GM18508 (cell line): ENCODE measurements around the gene CASP8.
"Not testable (repeated sequence)": the region's sequence is repeated elsewhere in the genome, so short reads cannot be mapped to it uniquely, and the experiment has no call there.

Experiments used
- ATAC-seq: cut with Tn5 transposase; IDR thresholded peaks from one replicate; pipeline ENCODE4 v1.9.1; 2021; ENCODE audit warnings: moderate number of reproducible peaks; ENCODE audit not compliant: insufficient read depth, unreplicated experiment

Gene CASP8

DNA sequence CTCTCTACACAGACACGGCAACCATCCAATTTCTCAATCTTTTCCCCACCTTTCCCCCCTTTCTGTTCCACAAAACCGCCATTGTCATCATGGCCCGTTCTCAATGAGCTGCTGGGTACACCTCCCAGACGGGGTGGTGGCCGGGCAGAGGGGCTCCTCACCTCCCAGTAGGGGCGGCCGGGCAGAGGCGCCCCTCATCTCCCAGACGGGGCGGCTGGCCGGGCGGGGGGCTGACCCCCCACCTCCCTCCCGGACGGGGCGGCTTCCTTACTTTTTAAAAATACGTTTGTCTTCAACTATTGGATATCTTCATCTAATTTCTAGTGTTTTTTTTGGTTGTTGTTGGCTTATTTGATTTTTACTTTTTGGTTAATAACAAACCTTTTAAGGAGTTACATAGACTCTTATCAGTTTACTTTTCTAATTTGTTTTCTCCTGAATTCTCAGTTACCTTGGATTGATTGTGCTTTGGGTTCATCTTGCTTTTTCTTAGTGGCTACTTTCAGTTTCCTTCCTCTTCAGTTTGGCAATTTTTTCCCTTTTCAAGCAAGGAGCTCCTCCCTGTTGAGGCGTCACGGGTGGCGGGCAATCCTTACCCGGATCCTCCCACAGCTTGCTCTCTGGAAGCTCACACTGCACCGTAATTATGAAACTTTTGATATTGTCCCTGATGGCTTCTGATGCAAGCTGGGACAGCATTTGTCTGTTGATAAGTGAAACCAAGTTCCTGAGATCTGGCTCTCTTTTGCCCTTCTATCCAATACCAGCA is 21.0 kb upstream of the CASP8 start:
- not testable (repeated sequence) for ATAC-seq

DNA sequence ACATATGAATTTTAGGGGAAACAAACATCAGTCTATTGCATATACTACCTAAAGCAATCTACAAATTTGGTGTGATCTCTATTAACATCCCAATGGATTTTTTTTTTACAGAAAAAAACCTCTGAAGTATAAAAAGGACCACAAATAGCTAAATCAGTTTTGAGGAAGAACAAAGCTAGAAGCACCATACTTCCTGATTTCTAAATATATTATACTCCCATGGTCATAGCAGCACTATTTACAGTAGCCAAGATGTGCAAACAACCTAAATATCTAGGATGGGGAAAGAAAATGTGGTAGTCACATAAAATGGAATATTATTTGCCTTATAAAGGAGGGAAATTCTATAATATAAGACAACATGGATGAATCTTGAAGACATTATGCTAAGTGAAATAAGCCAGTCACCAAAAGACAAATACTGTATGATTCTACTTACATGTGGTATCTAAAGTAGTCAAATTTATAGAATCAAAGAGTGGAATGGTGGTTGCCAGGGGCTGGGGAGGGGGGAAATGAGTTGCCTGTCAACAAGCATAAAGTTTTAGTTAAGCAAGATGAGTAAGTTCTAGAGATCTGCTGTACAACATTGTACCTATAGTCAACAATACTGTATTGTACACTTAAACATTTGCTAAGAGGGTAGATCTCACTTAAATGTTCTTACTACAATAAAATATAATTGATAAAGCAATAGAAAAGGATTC is 17.6 kb upstream of the CASP8 start:
- no peak for ATAC-seq

DNA sequence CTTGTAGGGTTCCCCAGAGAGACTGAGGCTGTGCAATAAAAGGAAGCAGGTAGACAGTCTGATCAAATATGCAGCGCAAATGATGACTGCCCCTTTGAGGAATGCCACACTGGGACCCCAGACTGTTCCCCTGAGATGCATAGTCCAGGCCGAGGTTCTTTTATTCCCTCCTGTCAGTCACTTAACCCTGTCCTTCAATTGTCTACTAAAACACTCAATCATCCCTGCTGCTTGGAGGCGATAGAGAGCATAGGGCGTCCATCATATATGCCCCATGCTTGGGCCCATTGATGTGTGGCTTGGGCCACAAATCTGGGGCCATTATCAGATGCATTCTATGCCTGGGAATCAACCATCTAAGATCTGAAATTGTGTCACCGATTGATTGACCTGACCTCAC is 15.5 kb upstream of the CASP8 start:
- no peak for ATAC-seq

DNA sequence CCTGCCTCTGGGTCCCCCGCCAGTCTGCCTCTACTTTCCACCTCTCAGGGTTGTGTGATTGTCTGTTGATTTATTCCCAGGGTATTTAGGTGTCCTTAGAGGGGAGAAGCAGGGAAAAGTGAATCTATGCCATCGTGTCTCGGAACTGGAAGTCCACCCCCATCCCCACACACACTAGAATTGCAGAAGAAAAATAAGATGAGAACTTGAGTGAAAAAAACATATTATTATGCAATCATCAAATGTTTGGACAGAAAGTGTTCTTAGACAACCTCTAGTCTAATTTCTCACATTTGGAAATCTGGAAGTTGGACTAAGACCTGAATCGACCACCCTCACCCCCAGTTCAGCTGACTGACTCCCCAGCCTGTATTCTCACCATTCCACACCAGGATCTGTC is 14.1 kb upstream of the CASP8 start:
- no peak for ATAC-seq

DNA sequence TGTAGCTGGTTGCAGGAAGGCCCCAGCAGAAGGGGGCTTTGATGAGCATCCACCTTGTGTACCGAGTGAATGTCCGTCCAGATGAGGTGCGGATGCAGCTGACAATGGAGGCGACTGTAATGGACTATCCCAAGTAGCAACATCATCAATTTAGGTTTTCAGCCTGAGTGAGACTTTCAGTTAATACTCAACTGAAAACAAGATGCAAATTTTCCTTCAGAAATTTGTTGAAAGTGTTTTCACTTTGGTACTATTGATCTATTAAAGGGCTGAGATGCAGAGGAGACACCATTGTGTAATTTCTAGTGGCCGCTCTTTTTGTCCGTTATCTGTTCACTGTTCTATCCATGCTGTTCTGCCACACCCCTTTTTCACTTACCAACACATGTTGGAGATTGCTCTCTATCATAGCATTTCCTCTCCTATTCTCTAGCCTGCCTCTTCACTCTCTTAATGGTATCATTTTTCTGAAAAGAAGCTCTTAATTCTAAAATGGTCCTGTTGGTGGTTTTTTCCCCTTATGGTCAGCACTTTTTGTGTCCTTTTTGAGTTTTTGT is 12.0 kb upstream of the CASP8 start:
- no peak for ATAC-seq

DNA sequence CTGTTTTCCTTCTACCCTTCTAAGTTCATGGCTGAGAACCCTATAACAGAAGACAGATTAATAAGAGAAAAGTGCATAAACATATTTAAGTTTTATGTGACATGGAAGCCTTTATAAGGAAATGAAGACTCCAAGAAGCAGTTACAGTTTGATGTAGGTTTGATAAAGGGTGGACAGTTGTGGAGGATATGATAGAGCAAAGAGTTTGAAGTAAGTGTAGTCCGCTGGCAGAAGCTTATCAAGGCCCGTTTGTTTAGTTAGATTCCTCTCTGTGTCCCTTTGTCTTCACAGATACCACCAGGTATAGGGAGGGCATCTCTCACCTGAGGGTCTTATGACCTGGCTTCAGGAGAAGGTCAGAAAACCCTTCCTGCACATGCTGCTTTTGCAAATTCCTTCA is 10.4 kb upstream of the CASP8 start:
- no peak for ATAC-seq

DNA sequence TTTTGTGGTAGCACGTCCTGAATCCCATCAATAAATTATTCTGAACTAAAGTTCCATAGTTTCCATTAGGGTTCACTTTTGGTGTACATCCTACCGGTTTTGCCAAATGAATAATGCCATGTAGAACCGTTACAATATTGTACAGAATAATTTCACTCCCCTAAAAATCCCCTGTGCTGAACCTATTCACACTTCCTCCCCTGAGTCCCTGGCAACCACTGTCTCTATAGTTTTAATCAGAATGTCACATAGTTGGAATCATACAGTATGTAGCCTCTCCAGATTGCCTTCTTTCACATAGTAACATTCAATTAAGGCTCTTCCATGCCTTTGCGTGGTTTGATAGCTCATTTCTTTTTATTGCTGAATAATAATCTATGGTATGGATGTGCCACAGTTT is 9.6 kb upstream of the CASP8 start:
- no peak for ATAC-seq

DNA sequence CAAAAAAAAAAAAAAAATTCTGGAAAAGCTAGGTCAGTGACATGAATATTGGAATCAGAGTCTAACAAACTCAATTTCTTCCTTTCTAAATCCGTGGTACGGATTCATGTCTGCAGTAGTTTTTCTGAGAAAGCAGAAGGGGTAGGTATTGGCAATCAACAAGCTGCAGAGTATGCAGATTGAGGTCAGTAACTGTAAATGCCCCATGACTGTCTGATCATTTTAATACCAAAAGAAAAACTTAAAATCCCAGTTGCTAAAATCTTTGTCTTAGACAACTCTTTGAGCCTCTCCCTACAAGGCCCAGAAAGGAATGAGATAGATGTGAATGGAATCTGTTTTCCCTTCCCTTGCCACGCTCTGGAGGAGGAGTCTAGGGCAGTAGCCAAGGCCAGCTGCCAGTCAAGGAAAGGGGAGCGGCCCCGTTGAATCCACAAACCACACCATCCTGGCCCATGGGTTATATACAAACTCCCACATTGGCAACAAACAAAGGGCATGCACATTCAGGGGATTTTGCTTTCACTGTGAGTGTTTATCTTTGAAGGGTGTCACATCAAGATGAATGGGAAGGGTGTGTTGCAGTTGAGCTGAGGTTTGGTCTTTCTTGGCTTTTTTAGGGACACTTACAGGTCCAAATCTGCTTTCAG is 6.1 kb upstream of the CASP8 start:
- ATAC-seq = no peak

DNA sequence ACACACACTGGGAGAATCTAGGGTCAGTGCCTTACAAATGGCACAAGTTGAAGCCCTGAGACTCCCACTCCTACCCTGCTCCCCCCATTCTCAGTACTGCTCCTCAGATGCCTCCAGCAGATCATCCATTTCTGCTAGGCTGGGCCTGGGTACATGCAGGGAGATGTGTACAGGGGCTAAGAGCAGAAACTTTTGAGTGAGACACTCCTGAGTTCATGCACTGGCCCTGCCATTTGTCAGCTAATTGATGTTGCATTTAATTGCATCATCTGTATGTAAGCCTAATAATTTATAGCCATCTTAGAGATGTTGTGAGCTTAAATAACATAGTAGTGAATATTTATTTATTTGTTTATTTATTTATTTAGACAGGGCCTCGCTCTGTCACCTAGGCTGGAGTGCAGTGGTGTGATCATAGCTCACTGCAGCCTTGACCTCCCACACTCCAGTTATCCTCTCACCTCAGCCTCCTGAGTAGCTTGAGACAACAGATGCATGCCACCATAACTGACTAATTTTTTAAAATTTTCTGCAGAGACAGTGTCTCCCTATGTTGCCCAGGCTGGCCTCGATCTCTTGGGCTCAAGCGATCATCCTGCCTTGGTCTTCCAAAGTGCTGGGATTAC is 4.8 kb upstream of the CASP8 start:
- no peak for ATAC-seq

DNA sequence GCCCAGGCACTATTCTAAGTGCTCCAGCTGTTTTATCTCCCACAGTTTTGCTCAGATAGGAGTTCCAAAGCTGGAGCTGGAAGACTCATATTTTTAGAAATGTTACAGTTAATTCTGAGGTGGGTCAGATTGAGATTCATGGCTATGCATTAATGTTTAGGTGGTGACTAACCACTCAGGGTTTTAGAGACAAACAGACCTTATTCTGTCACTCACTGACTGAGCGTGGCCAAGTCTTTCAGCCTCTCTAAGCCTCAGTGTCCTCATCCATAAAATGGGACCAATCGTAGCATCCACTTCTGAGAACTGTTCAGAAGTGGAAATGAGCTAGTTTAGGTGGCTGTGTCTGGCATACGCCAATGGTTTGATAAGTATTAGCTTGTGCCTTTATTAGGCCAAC is 4.3 kb upstream of the CASP8 start:
- ATAC-seq = no peak

DNA sequence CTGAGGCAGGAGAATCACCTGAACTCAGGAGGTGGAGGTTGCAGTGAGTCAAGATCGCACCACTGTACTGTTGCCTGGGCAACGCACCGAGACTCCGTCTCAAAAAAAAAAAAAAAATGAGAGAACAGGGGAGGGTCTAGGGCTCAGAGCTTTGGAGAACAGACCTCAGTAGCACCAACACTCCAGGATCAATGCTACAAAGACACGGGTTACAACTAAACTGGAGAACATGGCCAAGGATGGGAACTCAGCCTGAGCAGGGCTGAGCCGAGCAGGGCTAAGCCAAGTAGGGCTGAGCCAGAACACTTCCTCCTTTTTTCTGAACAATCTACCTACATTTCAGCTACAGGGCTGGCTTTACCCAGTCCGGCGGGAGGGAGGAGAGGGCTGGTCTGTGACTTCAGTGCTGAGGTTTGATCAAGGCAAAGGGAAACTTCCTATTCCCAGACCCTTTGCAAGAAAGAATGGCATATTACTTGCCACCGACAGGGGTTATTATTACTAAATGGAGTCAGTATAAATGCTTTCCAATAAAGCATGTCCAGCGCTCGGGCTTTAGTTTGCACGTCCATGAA is 2.9 kb upstream of the CASP8 start:
- peak; percentile 18 for ATAC-seq

DNA sequence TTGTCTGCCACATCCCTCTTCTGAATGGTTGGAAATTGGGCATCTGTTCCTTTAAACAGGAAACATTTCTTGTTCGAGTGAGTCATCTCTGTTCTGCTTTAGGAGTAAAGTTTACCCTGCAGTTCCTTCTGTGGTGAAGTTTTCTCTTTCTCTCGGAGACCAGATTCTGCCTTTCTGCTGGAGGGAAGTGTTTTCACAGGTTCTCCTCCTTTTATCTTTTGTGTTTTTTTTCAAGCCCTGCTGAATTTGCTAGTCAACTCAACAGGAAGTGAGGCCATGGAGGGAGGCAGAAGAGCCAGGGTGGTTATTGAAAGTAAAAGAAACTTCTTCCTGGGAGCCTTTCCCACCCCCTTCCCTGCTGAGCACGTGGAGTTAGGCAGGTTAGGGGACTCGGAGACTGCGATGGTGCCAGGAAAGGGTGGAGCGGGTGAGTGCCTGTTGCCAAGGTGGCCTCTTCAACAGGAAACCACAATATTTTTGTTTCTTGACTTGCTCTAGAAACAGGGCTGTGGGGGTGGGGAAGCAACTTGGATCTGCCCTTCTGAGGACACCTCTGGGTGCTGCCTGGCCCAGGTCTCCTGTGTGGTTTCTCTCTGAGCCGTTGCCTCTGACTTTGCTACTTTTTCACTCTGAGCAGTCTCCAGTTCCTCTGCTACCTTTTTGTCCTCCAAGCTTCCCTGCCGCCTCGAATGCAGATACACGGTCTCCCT is 2.2 kb upstream of the CASP8 start:
- peak; percentile 58 for ATAC-seq

DNA sequence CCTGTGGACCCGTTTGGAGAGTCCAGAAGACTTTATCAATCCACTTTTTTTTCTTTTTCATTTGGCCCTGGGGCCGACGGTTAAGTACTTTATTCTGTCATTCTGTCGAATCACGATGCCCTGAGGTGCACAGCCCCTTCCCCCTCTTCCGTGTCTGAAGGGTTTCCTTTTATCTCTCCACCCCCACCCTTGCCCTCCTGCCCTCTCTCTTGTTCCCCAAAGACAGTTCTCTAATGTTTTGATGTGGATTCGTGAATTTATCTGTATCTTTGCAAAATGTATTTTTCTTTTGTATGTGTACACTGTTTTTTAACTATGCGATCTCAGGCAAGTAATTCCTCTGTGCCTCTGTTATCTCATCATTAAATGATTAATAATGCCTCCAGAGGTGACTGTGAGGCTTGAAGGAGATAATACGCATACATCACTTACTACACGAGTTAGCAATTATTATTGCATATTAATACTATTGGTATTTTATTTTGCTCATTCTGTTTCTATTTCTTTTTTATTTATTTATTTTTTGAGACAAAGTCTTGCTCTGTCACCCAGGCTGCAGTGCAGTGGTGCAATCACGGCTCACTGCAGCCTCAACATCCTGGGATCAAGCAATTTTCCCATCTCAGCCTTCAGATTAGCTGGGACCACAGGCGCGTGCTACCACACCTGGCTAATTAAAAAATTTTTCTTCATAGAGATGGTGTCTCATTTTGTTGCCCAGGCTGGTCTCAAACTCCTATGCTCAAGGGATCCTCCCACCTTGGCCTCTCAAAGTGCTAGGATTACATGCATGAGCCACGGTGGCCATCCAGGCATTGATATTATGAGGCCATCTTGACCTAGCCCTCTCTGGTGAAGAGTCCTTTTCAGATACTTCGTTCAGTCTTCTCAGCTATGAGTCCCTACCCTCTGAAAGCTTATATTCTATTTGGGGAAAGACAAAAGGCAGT is 1.4 kb upstream of the CASP8 start:
- ATAC-seq = no peak

DNA sequence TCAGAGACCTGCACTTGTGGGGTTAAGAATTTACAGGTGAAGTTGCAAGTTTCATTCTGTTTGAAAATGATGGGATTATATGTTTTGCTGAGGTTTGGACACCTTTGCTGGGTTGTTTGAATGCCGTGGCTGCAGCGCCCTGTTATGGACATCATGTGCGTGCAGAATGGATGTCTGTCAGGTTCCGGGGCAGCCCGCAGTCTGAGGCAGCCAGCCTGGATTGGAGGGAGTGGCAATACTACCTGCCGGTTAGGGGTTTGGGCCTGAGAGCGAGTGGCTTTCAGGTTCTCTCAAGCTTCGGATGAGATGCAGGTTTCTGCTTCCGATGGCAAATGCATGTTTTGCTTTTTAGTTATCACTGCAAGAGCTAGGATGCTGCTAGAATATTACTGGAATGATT is 1.1 kb downstream of the CASP8 start:
- no peak for ATAC-seq

DNA sequence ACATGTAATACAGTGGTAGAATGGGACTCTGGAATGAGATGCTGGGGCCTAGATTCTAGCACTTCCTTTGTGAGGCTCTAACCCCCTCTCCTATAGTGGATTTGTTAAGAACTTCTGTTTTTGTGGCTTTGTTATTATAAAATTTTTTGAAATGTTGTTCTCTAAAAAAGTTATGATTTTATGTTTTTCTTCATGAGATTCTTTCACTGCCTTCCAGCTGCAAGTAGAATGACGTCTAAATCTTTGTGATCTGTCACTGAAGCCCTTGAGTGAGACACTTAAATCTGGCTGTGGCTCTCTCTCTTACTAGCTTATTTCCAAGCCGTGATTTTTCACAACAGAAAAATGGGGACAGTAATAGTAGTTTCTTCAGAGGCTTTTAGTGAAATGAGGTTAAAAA is 1.6 kb downstream of the CASP8 start:
- ATAC-seq = no peak

DNA sequence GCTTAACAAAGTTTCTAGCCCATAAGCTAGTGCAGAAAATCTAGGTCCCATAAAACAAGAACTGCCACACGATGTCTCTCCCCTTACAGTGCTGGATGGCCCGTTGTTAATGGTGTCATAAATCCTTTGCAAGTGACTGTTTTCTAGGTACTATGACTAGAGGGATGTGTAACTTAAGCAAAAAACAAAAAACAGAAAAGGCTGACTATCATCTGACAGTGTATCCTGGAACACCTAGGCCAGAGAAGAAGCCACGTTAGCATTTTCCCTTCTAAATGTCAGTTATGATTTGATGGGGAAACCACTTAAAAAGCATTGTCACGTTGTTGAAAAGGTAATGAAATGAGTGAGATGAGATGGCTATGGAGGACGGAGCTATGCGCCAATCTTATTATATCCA is 2.4 kb downstream of the CASP8 start:
- ATAC-seq = no peak

DNA sequence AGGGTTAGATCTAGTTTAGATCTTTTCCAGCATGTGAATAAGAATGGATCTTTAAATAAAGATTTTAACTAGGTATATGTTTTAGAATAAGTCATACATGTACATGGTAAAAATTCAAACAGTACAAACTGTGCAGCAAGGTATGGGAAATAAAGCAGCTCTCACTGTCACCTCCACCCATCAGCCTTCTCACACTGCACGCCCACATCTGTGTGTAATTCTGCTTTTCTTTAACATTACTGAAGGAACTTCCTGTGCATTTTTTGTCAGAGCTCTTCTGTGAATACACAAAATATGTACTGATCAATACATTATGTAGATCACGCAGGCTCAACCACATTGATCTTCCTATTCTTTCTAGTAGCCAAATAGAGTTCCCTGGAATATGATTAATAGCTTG is 3.4 kb downstream of the CASP8 start:
- ATAC-seq = no peak

DNA sequence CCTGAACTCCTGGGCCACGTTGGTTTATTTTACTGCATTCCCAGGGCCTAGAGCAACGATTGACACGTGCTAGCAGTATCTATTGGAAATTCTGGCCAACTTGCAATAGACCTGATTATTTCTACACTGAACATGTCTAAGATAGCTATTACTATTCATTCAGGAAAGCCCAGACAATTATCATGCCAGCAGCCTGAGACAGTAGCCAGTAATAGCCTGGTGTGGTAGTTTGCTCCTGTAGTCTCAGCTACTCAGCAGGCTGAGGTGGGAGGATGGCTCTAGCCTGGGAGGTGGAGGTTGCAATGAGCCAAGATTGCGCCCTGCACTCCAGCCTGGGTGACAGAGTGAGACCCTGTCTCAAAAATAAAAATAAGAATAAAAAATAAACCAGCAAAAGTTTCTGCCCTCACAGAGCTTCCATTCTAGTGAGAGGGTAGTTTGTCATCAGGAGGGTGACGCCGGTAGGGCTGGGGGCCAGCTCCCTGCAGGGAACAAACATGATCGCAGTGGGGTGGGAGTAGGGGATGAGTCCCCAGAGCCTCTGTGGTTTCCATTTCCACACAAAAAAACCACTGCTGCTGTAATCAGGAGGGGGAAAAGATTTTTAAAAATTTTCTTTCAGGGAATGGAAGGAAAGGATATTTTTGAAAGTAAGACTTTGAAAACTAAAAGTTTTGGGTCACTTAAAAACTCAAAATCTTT is 4.3 kb downstream of the CASP8 start:
- ATAC-seq = no peak
